ENCODE data around the gene ADAM29. TPM values are rescaled to one million over a fixed set of nuclear protein-coding genes. Genes with fewer than 3 reads are reported as not detected.

The ADAM29 gene
- total and polyA plus RNA-seq, 2 donors from 2014 or later, result not detected

GRCh38 chr4:174873931-174874330 is 44.2 kb upstream of the ADAM29 start:
- Histone ChIP-seq H3K4me1 (ENCODE audit: control insufficient read depth in 2 of 3, insufficient read depth in 2 of 3, low read depth in 1 of 3, low read length in 3 of 3) (no peaks in the 10 kb centered on the region), H3K27me3 (ENCODE audit: control insufficient read depth, insufficient read depth, low read length) (no peaks in the 10 kb centered on the region), H3K9ac (ENCODE audit: low read length in 3 of 3) (no peak overlapping the region), H3K4me3 (ENCODE audit: low read length in 3 of 3) (no peak overlapping the region), H3K9me3 (ENCODE audit: control insufficient read depth in 2 of 3, insufficient read depth in 1 of 3, low read length in 3 of 3) (no peaks in the 10 kb centered on the region), H3K36me3 (ENCODE audit: control insufficient read depth in 2 of 3, insufficient read depth in 3 of 3, low read length in 3 of 3) (no peaks in the 10 kb centered on the region), H3K27ac (ENCODE audit: low read depth in 2 of 2, low read length in 2 of 2) (no peak overlapping the region)
- intact Hi-C loops (cut with DNase I), result no loop called here
- FAIRE-seq, result no peak
- TF ChIP-seq CTCF (IDR thresholded peaks at IDR 0.05; ENCODE audit: borderline replicate concordance, extremely low read depth, insufficient read depth), result no peak
- peak in 2 of 5 donors; percentile 8 to 29 for DNase-seq

- TF ChIP-seq CTCF (IDR thresholded peaks at IDR 0.05; ENCODE audit: borderline replicate concordance, extremely low read depth, insufficient read depth), result no peak
- H3K4me3 ChIP-seq (ENCODE audit: low read length in 3 of 3), result no peak overlapping the region
- H3K36me3 ChIP-seq (ENCODE audit: control insufficient read depth in 2 of 3, insufficient read depth in 3 of 3, low read length in 3 of 3), result no peaks in the 10 kb centered on the region
- no peak overlapping the region for H3K27ac ChIP-seq (ENCODE audit: low read depth in 2 of 2, low read length in 2 of 2)
- intact Hi-C loops (cut with DNase I), result no loop called here
- no peaks in the 10 kb centered on the region for H3K4me1 ChIP-seq (ENCODE audit: control insufficient read depth in 2 of 3, insufficient read depth in 2 of 3, low read depth in 1 of 3, low read length in 3 of 3)
- no peak overlapping the region for H3K9ac ChIP-seq (ENCODE audit: low read length in 3 of 3)
- FAIRE-seq, result no peak
- DNase-seq, result no peak
- H3K27me3 ChIP-seq (ENCODE audit: control insufficient read depth, insufficient read depth, low read length), result no peaks in the 10 kb centered on the region
- H3K9me3 ChIP-seq (ENCODE audit: control insufficient read depth in 2 of 3, insufficient read depth in 1 of 3, low read length in 3 of 3), result no peaks in the 10 kb centered on the region
Measured at GRCh38 chr4:174874898-174875297, 43.3 kb upstream of the ADAM29 start.

GRCh38 chr4:174880001-174880400 is 38.2 kb upstream of the ADAM29 start:
- no peak for TF ChIP-seq CTCF (IDR thresholded peaks at IDR 0.05; ENCODE audit: borderline replicate concordance, extremely low read depth, insufficient read depth)
- H3K9ac ChIP-seq (ENCODE audit: low read length in 3 of 3), result no peak overlapping the region
- H3K27ac ChIP-seq (ENCODE audit: low read depth in 2 of 2, low read length in 2 of 2), result no peak overlapping the region
- no peaks in the 10 kb centered on the region for H3K36me3 ChIP-seq (ENCODE audit: control insufficient read depth in 2 of 3, insufficient read depth in 3 of 3, low read length in 3 of 3)
- no peak for FAIRE-seq
- H3K4me1 ChIP-seq (ENCODE audit: control insufficient read depth in 2 of 3, insufficient read depth in 2 of 3, low read depth in 1 of 3, low read length in 3 of 3), result no peaks in the 10 kb centered on the region
- intact Hi-C loops (cut with DNase I), result no loop called here
- no peak overlapping the region for H3K4me3 ChIP-seq (ENCODE audit: low read length in 3 of 3)
- DNase-seq, result no peak
- no peaks in the 10 kb centered on the region for H3K9me3 ChIP-seq (ENCODE audit: control insufficient read depth in 2 of 3, insufficient read depth in 1 of 3, low read length in 3 of 3)
- H3K27me3 ChIP-seq (ENCODE audit: control insufficient read depth, insufficient read depth, low read length), result no peaks in the 10 kb centered on the region

- DNase-seq (no peak), FAIRE-seq (no peak)
- H3K9ac ChIP-seq (ENCODE audit: low read length in 3 of 3), result no peak overlapping the region
- no peaks in the 10 kb centered on the region for H3K36me3 ChIP-seq (ENCODE audit: control insufficient read depth in 2 of 3, insufficient read depth in 3 of 3, low read length in 3 of 3)
- no peak for TF ChIP-seq CTCF (IDR thresholded peaks at IDR 0.05; ENCODE audit: borderline replicate concordance, extremely low read depth, insufficient read depth)
- no peaks in the 10 kb centered on the region for H3K4me1 ChIP-seq (ENCODE audit: control insufficient read depth in 2 of 3, insufficient read depth in 2 of 3, low read depth in 1 of 3, low read length in 3 of 3)
- H3K27ac ChIP-seq (ENCODE audit: low read depth in 2 of 2, low read length in 2 of 2), result no peak overlapping the region
- no peaks in the 10 kb centered on the region for H3K9me3 ChIP-seq (ENCODE audit: control insufficient read depth in 2 of 3, insufficient read depth in 1 of 3, low read length in 3 of 3)
- no peaks in the 10 kb centered on the region for H3K27me3 ChIP-seq (ENCODE audit: control insufficient read depth, insufficient read depth, low read length)
- H3K4me3 ChIP-seq (ENCODE audit: low read length in 3 of 3), result no peak overlapping the region
- intact Hi-C loops (cut with DNase I), result no loop called here
Measured at GRCh38 chr4:174882317-174882992, 35.7 kb upstream of the ADAM29 start.

Measured in kidney (tissue), 14 donors.